Stimulated activated CD8-positive, alpha-beta memory T cell treated with anti-CD3 and anti-CD28 coated beads, Interleukin-2, amount 100 ng/mL, for 1 hour (primary cell): ENCODE data around the gene MAOA.
"Not testable (repeated sequence)": the region's sequence is repeated elsewhere in the genome, so short reads cannot be mapped to it uniquely, and the experiment has no call there.

Experiments used
- DNase-seq, 2 donors: peaks; one replicate each; pipeline ENCODE4 v3.0.0-alpha.2; 2020; ENCODE audit warnings: low read depth in 2 of 2

Gene MAOA

GRCh38 chrX:43663173-43663572 is 7.1 kb downstream of the MAOA start:
- no peak for DNase-seq

GRCh38 chrX:43664258-43664657 is 8.2 kb downstream of the MAOA start:
- DNase-seq: no peak

GRCh38 chrX:43664708-43665107 is 8.6 kb downstream of the MAOA start:
- DNase-seq: no peak

GRCh38 chrX:43666311-43666912 is 10.3 kb downstream of the MAOA start:
- no peak for DNase-seq

- DNase-seq: not testable (repeated sequence)
These were observed 20.0 kb downstream of the MAOA start for GRCh38 chrX:43675965-43676628.

- no peak for DNase-seq
These were observed 21.0 kb downstream of the MAOA start for GRCh38 chrX:43676971-43677572.

- no peak for DNase-seq
These were observed 21.9 kb downstream of the MAOA start for GRCh38 chrX:43677993-43678392.

- no peak for DNase-seq
These were observed 23.0 kb downstream of the MAOA start for GRCh38 chrX:43679058-43679457.

- DNase-seq: no peak
These were observed 23.7 kb downstream of the MAOA start for GRCh38 chrX:43679778-43680177.

GRCh38 chrX:43682726-43683125 is 26.6 kb downstream of the MAOA start:
- no peak for DNase-seq

GRCh38 chrX:43685221-43685620 is 29.1 kb downstream of the MAOA start:
- no peak for DNase-seq

- no peak for DNase-seq
These were observed 32.5 kb downstream of the MAOA start for GRCh38 chrX:43688586-43688985.

- no peak for DNase-seq
These were observed 37.7 kb downstream of the MAOA start for GRCh38 chrX:43693602-43694406.

- DNase-seq: no peak
These were observed 43.4 kb downstream of the MAOA start for GRCh38 chrX:43699475-43699874.

GRCh38 chrX:43702079-43702524 is 46.0 kb downstream of the MAOA start:
- no peak for DNase-seq

GRCh38 chrX:43702660-43703059 is 46.6 kb downstream of the MAOA start:
- DNase-seq: no peak

GRCh38 chrX:43703211-43703791 is 47.2 kb downstream of the MAOA start:
- no peak for DNase-seq

- DNase-seq: no peak
These were observed 50.8 kb downstream of the MAOA start for GRCh38 chrX:43706786-43707370.

GRCh38 chrX:43707812-43708548 is 51.9 kb downstream of the MAOA start:
- no peak for DNase-seq

GRCh38 chrX:43716144-43716543 is 60.0 kb downstream of the MAOA start:
- no peak for DNase-seq

- no peak for DNase-seq
These were observed 60.6 kb downstream of the MAOA start for GRCh38 chrX:43716696-43717095.
